ENCODE data around the gene SORCS3.

GRCh38 chr10:104639590-104640338 lies 1.3 kb upstream of the SORCS3 start:
- TF ChIP-seq EZH2 (optimal IDR thresholded peaks at IDR 0.05; ENCODE audit: low read depth, low read length) (no peak), EZH2phosphoT487 (IDR thresholded peaks at IDR 0.05; ENCODE audit: low read length) (no peak)

Data from MM.1S (cell line).